GM18909 (cell line): ENCODE data around the gene BCAR1.
"Not testable (repeated sequence)": the region's sequence is repeated elsewhere in the genome, so short reads cannot be mapped to it uniquely, and the experiment has no call there.

Experiments
- ATAC-seq: cut with Tn5 transposase; IDR thresholded peaks from one replicate; pipeline ENCODE4 v1.9.1; 2021; ENCODE audit warnings: mild to moderate bottlenecking; ENCODE audit not compliant: unreplicated experiment, poor library complexity

Gene BCAR1

GRCh38 chr16:75241955-75242354, 9.5 kb downstream of the BCAR1 start:
- no peak for ATAC-seq

- no peak for ATAC-seq
These were observed 10.0 kb downstream of the BCAR1 start for GRCh38 chr16:75241412-75241811.

- ATAC-seq, result not testable (repeated sequence)
These were observed 10.8 kb downstream of the BCAR1 start for GRCh38 chr16:75240633-75241032.

- no peak for ATAC-seq
These were observed 11.8 kb downstream of the BCAR1 start for GRCh38 chr16:75239542-75240122.

DNA sequence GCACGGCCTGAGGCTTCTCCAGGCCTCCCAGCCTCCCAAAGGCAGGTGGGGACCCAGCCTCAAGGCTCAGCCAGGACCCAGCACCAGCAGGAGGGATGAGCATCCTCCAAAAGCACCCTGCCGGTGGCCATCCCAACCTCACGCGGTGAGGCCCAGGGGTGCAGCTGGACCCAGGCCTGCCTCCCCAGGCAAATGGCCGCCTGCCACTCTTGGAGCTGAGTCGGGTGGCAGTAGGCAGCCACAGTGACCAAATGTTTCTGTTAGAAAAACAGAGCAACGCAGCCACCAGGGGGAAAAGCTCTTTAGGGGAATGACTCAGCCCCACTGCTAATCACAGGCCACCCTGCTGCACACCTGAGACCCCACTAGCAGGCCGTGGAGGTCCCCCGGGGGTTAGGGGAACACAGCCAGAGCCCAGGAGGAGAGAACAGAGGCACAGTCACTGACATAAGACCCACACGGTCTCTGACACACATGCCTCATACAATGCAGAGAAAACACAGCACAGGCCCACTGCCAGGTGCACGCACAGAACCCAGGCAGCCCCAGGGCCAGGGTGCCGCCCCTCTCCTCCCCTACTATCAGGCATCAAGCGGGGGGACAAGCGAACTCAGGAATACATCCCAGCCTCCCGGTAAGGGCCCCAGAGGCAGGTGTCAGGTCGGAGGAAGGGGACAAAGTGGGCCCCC, 12.4 kb downstream of the BCAR1 start:
- ATAC-seq, result no peak

DNA sequence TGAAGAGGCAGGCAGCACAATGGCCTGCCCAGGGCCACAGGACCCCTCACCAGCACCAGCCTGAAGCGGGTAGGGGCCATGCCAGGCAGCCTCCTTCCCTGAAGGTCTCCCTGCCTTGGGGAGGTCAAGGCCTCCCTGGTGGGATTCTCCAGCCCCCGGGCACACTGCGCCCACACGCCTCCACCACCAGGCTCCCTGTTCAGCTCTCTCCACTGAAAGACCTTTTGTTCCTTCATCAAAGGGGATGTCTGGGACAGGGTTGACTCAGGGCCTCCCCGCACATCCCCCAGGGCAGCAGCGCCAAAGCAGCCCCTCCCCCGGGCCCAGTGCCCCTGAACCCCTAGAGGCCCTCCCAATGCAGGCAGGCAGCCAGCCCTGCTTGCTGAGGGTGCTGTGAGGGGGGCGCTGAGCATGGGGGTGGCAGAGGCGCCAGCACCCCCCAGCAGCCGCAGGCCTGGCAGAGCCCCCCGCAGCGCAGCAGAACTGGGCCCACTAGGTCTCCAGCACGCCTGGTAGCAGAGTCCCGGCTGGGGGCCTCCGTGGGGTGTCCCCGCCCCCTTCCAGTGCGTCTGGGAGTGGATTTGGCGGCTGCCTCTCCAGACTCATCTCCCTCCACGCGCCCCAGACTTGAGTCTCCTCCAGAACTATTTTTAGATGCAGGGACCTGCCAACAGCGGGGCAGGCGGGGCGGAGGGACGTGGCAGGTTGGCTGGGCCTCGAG, 13.1 kb downstream of the BCAR1 start:
- ATAC-seq, result no peak

- no peak for ATAC-seq
These were observed 13.9 kb downstream of the BCAR1 start for GRCh38 chr16:75237398-75238131.

- no peak for ATAC-seq
These were observed 14.6 kb downstream of the BCAR1 start for GRCh38 chr16:75236736-75237397.

- ATAC-seq, result no peak
These were observed 15.2 kb downstream of the BCAR1 start for GRCh38 chr16:75236232-75236631.

DNA sequence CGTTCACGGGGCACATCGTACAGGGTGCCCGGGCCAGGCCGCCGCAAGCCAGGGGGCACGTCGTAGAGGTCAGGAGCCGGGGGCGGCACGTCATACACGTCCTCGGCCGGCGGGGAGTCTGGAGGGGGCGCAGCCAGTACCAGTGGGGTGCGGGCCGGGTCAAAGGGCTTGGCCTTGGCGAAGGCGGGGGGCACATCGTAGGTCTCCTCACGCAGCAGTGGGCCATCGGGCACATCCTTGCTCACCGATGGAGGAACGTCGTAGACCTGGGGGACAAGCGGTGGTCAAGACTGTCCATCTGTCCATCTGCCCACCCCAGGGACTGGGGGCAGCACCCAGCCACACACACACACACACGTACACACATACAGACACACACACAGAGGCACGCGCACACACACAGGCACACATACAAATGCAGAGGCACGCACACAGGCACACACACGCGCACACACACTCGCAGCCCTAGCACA, 15.7 kb downstream of the BCAR1 start:
- no peak for ATAC-seq

GRCh38 chr16:75234856-75235696, 16.3 kb downstream of the BCAR1 start:
- no peak for ATAC-seq

- ATAC-seq, result no peak
These were observed 17.8 kb downstream of the BCAR1 start for GRCh38 chr16:75233611-75233938.

DNA sequence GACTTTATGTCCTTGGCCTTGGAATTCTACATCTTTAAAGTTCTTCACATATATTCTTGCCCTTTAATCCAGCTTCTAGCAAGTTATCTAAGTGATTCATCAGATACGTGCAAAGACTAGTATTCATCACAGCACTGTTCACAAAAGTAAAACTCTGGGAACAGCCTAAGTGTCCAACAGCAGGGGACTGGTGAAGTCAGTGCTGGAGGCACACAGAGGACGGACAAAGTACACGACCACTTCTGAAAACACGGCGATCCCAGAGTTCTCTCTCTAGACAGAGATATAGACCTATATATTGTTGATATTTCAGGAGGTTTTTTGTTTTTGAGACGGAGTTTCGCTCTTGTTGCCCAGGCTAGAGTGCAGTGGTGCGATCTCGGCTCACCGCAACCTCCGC, 19.9 kb downstream of the BCAR1 start:
- ATAC-seq, result no peak

GRCh38 chr16:75230471-75231110, 20.8 kb downstream of the BCAR1 start:
- ATAC-seq, result no peak

DNA sequence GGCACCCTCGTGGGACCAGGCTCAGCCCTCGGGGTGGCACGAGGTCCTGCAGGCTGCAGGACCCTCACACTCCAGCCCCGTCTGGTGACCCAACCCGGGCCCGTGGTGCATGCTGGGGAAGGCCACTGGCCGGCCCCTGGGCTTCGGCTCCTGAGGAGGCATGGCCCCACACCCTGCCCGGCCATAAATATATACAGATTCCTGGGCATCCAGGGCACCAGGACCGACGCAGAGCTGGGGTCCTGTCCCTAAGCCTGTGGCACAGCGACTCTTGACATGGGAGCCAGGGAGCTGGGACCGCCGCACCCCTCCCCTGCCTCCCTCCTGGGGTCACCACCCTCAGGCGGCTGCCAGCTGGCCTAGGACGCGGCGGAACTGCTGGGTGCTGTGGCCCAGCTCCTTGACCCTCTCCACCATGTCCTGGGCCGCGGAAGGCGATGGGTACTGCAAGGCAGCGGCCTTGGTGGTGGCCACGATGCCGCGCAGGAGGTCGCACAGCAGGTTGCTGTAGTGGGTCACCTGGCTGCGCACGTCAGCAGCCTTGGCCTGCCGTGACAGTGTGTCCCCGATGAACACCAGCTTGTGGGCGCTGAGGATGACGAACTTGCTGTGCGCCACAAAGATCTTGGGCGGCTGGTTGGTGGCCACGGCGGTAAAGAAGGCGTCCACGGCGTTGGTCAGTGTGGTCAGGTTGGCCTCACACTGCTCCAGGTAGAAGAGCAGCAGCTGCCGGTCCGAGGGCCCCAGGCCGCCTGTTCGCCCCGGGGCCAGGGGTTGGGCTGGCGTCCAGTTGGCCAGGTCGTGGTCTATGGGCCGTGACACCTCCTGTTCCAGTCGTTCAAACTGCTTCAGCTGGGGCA, 22.0 kb downstream of the BCAR1 start:
- ATAC-seq, result no peak

GRCh38 chr16:75228143-75228976, 23.1 kb downstream of the BCAR1 start:
- no peak for ATAC-seq

- no peak for ATAC-seq
These were observed 23.9 kb downstream of the BCAR1 start for GRCh38 chr16:75227361-75228142.
